K562 (cell line): ENCODE results near the gene HCAR2.
"Not testable (repeated sequence)": the region's sequence is repeated elsewhere in the genome, so short reads cannot be mapped to it uniquely, and the experiment has no call there.

ENCODE experiments used
- BHLHE40 ChIP-seq: IDR thresholded peaks from 2 replicates; pipeline ENCODE4 v1.6.1; 2011; ENCODE audit warnings: low read length, improper control_type of control experiment
- CBFB ChIP-seq: sonication (generic); formaldehyde crosslinking; IDR thresholded peaks from 2 replicates; pipeline ENCODE4 v1.4.0; 2020; ENCODE audit warnings: mild to moderate bottlenecking, missing genetic modification reagents
- CBX8 ChIP-seq: fragments of 200-600 bp; sonication (generic); IDR thresholded peaks from 2 replicates; pipeline ENCODE4 v1.6.1; 2012; ENCODE audit warnings: borderline replicate concordance, mixed run types, low read depth, mild to moderate bottlenecking, moderate library complexity, mixed read lengths, low read length, control low read depth, inconsistent platforms; ENCODE audit not compliant: poor library complexity, severe bottlenecking; ENCODE audit errors: extremely low read depth
- CHD4 ChIP-seq: fragments of 200-600 bp; sonication (generic); IDR thresholded peaks from 3 replicates; pipeline ENCODE4 v1.6.1; 2012; ENCODE audit warnings: low read depth, mild to moderate bottlenecking, mixed read lengths, low read length, inconsistent platforms; ENCODE audit not compliant: insufficient read depth, insufficient replicate concordance, poor library complexity, severe bottlenecking
- ZFX ChIP-seq: sonication (generic); formaldehyde crosslinking; IDR thresholded peaks from 2 replicates; pipeline ENCODE4 v1.8.0; 2022; ENCODE audit warnings: mild to moderate bottlenecking, missing genetic modification reagents, moderate library complexity
- ZNF232 ChIP-seq: sonication (generic); formaldehyde crosslinking; IDR thresholded peaks from 2 replicates; pipeline ENCODE4 v1.8.0; 2022; ENCODE audit warnings: mild to moderate bottlenecking, missing genetic modification reagents

GRCh38 chr12:122703841-122704240, 684 bp upstream of the HCAR2 start:
- TF ChIP-seq ZFX; CBFB (CRISPR knock-in tag); BHLHE40; ZNF232 (CRISPR knock-in tag); CBX8; CHD4: not testable (repeated sequence)
